ENCODE measurements around the gene SIGLEC8.
"Not testable (repeated sequence)": the region's sequence is repeated elsewhere in the genome, so short reads cannot be mapped to it uniquely, and the experiment has no call there.

SIGLEC8 gene

DNA sequence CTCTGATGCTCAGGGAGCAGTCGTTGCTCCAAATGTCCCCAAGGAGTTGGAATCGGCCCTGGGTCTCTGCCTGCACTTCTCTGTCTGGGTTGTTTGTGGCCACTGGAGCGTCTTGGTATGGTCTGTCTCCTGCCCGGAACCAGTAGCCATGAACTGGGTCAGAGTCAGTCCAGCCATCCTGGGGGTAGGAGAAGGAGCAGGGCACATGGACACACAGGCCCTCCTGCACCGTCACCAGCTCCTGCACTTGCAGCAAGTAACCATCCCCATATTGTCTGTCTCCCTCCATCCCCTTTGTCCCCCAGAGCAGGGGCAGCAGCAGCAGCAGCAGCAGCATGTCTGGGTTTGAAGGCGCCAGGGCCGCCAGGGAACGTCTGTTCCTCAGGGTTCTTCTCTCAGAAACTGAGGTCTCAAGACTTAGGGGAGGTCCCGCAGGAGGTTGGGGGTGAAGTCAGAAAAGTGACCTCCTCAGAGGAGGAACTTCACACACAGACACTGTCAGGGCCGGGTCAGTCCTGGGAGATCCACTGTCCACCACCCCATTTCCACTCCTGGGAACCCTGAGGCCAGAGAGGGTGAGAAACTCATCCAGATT, at the start of gene SIGLEC8:
Gene SIGLEC8 (minus strand): TSS at position 404 of the 595 bp plus-strand sequence. CDS start 67 bp downstream, at position 337.
- no peak for DNase-seq (ENCODE audit: low read depth in 2 of 2)

DNA sequence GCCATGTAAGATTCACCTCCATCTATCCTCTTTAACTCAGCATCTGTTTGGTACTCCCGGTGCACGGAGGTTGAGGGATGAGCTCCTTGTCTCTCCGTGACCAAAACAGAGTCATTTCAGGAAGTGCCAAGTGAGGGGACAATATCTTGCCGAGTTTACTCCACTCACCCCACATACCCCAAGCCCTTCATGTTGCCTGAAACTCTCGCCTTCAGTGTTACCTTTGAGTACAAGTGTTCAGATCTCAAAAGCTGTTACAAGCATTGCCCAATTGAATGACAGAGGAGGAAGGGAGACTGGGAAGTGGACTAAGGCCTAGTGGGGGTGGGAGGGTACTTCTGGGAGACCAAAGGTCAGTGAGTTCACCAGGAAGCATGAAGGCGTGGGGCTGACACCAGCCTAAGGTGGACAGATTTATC, 49.4 kb upstream of the SIGLEC8 start:
- DNase-seq (ENCODE audit: low read depth in 2 of 2), result no peak

DNA sequence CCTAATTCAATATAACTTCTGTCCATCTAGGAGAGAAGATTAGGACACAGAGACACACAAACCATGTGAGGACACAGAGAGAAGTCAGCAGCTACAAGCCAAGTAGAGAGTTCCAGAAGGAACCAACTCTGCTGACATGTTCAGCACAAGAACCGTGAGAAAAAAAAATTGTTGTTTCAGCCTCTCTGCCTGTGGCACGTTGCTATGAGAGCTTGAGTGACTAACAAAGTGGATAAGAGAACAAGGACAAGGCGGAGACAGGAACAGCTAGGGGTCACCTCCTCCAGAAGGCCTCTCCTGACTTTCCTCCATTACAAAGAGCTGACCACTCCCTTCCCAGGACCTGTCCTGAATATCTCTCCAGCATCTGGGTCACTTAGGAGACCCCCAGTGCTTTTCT, 48.9 kb upstream of the SIGLEC8 start:
- no peak for DNase-seq (ENCODE audit: low read depth in 2 of 2)

DNA sequence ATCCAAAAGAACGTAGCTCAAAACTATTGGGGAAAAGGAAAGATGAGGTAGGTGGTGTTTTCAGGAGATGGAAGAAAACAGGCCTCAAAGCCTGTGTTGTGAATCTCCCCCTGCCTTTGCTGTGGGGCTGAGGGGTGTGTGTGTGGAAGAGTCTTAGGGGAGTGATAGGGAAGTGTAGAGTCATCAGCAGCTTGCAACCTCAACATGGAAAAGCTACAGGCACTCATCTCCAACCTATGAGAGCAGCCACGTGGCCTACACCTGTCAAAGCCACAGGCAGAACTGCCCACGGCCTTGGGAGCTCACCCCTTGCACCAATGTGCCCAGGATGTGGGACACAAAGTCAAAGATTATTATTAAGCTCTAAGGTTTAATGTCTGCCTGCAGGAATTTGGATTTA, 47.6 kb upstream of the SIGLEC8 start:
- no peak for DNase-seq (ENCODE audit: low read depth in 2 of 2)

DNA sequence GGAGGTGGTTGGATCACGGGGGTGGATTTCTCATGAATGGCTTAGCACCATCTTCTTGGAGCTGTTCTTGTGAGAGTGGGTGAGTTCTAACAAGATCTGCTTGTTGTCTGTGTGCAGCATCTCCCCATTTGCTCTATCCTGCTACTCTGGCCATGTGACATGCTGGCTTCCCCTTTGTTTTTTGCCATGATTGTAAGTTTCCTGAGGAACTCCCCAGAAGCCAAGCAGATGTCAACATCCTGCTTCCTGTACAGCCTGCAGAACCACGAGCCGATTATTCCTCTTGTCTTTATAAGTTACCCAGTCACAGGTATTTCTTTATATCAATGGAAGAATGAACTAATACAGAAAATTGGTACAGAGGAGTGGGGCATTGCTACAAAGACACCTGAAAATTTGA, 45.6 kb upstream of the SIGLEC8 start:
- DNase-seq (ENCODE audit: low read depth in 2 of 2), result no peak

DNA sequence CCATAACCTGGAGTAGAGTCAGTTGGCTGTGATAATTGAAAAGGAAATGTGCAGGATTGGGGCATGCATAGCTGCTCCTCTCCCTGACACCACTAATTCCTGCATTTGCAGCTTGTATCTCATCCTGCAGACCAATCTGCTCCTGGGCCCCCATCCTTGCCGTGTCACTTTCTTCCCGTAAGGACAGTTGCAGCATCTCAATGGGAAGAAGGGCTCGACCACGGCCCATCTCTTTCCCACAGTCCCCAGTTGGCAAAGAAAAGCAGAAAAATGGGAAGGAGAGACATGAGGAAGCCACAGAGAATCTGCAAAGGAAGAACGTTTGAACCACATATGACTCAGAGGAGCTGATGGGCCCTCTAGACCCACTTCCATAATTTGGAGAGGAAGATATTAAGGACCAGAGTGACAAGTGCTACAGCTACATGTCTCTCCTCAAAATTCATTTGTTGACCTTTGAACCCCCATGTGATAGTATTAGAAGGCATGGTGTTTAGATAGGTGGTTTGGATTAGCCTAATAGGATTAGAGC, 45.1 kb upstream of the SIGLEC8 start:
- no peak for DNase-seq (ENCODE audit: low read depth in 2 of 2)

DNA sequence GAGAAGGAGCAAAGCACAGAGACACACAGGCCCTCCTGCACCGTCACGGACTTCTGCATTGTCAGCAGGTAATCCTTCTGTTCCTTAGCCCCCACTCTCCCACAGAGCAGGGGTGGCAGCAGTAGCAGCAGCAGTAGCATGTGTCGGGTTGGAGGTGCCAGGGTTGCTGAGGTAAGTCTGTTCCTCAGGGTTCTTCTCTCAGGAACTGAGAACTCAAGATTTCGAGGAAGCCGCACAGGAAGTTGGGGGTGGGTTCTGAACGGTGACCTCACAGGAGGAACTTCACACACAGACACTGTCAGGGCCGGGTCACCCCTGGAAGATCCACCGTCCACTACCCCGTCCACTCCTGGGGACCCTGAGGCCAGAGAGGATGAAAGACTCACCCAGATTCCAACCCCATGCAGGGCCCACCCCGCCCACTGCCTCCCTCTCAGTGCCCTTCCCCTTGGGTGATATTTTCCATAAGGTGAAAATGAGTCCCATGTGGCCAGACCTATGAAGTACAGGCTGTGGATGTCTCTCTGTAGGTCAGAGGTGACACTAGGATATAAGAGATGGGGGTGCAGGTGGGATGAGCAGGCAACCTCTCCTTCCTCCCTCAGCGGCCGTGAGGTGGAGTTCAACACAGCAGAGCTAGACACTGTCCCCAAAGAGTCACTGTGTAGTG, 43.5 kb upstream of the SIGLEC8 start, which contains the start of gene SIGLEC12:
Gene SIGLEC12 (minus strand): TSS at position 207 of the 670 bp plus-strand sequence. CDS start 67 bp downstream, at position 140.
- DNase-seq (ENCODE audit: low read depth in 2 of 2), result no peak

DNA sequence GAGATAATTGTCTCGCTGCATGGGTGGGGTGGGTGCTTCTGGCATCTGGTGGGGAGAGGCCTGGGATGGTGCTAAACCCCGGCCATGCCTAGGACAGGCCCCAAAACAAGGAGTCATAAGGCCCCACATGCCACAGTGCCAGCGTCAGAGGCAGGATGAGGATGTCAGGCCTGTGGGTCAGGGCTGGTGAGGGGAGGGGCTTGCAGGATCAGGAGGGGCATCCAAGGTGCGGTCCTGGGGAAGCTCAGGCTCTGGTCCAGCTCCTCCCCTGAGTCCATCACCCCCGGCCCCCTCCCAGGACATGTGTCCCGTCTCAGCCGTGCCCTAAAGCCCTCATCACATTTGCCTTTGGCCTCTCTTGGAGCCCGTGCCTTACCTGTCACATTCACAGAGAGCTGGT, 42.7 kb upstream of the SIGLEC8 start:
- not testable (repeated sequence) for DNase-seq (ENCODE audit: low read depth in 2 of 2)

DNA sequence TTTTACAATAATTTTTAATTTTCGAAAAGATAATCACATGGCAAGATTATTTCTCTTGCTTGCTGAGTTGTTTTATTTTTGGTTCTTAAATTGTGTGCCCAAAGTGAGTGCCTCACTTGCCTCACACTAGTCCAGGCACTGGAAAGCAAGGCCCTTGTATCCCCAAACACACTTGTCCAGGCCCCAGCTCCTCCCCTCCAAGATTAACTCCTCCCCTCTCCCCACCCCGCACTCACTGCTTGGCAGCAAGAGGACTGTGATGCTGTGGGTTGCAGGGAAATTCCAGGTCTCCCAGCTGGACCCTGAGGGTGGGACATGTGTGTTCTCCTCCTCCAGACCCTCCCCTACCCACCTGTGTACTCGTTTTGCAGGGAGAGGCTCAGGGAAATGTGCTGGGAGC, 39.4 kb upstream of the SIGLEC8 start:
- no peak for DNase-seq (ENCODE audit: low read depth in 2 of 2)

DNA sequence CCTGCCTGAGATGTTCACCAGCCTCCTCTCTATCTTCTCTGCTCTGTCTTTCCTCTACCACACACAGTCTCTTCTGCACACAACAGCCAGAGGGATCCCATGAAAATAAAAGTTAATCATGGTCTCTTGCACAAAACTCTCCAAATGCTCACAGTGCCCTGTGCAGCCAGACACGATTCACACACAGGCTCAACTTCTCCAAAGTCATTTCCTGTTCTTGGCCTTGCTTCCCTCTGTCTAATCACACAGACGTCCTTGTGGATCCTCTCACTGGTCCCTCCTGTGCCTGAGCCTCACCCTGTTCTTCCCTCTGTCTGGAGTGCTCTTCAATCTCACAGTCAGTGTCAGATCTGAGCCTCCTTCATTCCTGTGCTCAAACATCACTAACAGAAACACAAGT, 35.5 kb upstream of the SIGLEC8 start:
- no peak for DNase-seq (ENCODE audit: low read depth in 2 of 2)

DNA sequence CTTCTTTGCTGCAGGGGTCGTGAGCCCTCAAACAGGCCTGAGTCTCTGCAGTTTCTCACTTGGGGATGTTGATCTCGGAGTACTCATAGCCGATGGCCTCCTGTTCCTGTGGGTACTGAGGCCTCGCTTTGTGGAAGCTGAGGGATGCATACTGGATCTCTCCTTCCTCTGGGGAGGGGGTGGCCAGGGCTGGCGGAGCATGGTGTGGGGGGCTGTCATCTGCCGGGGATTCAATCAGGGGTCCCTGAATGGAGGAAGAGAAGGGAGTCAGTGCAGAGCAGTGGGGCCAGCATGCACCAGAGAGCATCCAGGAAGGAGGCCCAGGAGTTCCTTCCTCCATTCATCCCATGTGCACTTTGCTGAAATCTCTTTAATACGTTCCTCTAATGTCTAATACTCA, 33.3 kb upstream of the SIGLEC8 start:
- no peak for DNase-seq (ENCODE audit: low read depth in 2 of 2)

DNA sequence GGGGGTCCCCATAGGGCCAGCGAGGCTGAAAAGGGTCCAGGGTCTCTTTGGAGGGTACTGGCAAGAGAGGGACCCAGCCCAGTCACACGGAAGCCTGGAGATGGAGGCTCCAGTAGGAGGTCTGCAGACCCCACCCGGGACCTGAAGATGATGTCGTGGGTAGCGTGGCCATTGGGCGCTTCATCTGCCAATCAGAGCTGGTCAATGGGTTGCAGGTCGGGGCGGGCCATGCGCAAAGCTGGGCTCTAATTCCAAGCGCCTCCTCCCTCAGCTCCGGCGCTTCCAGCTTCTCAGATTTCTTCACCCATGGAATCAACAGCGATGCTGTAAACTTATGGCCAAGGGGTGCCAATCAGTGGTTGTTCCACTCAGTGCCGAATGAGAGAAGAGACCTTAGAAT, 32.4 kb upstream of the SIGLEC8 start:
- no peak for DNase-seq (ENCODE audit: low read depth in 2 of 2)

DNA sequence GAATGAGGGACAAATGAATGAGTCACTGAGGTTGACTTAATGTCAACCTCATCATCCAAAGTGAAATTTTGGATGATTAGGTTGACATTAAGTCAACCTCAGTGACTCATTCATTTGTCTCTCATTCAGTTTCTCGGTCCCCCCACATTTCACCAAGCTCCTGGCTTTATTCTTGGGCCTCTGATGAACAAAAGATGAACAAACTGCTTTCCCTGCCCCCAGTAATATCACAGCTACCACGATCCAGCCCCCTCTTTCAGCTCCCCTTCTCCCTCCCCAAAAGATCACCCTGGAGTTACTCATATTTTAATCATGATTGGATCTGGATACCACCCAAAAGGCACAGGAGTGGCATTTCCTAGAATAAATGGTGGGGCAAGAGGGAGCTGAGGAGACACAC, 30.9 kb upstream of the SIGLEC8 start:
- DNase-seq (ENCODE audit: low read depth in 2 of 2), result no peak

DNA sequence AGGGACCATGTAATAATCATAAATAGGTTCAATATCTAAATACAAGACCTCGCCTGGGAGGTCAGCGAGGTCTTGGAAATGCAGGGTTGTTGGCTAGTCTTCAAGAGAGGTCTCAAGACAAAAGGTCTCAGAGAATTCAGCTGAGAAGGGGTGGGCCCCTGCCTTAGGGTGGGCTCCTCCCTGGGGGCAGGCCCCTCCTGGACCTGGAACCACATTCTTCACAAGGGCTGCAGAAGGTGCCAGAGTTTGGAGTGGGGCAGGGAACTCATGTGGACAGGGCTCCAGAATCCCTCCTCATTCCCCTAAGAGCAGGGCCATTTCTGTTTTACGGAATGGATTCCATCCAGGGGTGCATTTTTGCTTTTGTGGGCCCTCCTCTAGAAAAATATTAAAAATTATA, 30.2 kb upstream of the SIGLEC8 start:
- no peak for DNase-seq (ENCODE audit: low read depth in 2 of 2)

DNA sequence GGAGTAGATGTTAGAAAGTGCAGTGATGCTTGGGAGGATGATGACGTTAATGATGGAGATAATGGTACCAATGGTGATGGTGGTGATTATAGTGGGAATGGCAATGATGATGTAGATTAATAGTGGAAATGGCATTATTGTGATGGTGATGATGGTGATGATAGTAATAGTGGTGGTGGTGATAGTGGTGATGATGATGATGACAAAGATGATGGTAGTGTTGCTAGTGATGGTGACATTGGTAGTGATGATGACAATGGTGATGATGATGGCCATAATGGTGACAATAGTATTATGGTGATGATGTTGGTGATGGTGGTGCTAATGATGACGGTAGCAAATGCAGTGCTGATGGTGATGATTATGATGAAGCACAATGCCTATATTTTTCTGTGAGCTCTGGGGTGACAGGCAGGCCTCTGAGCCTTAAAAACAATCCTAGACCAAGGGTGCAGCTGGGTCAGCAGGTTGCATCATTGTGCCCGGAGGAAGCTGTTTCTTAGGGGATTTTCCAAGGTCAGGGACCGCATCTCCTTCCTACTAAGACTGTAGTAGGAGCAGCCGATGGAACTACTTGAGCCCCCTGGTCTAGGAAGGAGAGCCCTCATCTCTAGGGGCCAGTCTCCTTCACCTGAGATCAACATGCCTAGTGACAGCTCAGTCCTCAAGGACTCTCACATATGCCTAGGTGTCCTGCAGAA, 27.9 kb upstream of the SIGLEC8 start:
- DNase-seq (ENCODE audit: low read depth in 2 of 2), result no peak

DNA sequence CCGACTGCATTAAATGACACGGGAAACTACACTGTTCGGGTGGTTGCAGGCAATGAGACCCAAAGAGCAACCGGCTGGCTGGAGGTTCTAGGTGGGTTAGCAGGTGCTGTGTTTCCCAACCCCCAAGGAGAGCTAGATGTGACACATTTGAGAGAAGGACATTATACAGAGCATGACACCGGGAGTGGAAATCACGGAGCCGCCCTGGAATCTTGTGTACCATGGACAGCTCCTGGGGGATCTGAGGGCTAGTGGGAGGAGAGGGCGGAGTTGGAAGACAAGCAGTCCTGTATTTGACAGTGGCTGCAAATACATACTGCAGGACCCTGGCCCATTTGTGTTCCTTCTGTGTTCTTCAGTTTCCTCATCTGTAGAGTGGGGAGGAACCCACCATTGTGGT, 22.3 kb upstream of the SIGLEC8 start:
- no peak for DNase-seq (ENCODE audit: low read depth in 2 of 2)

DNA sequence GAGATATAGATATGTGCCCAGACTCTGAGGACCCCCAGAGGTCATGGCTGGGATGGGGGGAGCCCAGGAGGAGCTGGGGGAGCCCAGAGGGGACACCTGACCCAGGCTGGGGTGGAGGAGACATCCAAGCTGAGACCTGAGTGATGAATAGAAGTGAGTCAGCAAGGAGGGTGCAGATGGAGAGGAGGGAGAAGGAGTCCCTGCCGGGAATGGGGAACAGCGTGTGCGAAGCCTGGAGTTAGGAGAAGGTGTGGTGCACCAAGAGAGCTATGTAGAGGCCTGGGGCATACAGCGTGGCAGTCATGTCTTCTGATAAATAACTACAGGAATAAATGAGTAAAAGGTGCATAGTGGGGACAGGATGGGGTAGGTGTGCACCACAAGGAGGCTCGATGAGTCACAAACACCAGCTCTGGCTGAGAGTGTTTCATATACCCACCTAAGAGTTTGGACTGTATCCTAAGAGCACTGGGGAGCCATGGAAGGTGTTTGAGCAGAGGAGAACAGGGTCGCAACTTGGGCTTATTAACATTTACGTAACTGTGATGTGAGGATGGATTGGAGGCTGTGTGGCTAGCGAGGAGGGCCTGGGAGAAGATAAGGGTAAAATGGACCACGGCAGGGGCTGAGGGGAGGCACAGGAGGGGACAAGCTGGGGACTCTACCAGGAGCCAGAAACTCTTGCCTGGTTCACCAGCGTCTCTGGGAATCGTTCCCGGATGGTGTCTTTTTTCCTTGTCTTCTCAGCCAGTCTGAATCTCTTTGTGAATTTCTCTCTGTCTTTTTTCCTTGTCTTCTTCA, 21.5 kb upstream of the SIGLEC8 start:
- DNase-seq (ENCODE audit: low read depth in 2 of 2), result no peak

DNA sequence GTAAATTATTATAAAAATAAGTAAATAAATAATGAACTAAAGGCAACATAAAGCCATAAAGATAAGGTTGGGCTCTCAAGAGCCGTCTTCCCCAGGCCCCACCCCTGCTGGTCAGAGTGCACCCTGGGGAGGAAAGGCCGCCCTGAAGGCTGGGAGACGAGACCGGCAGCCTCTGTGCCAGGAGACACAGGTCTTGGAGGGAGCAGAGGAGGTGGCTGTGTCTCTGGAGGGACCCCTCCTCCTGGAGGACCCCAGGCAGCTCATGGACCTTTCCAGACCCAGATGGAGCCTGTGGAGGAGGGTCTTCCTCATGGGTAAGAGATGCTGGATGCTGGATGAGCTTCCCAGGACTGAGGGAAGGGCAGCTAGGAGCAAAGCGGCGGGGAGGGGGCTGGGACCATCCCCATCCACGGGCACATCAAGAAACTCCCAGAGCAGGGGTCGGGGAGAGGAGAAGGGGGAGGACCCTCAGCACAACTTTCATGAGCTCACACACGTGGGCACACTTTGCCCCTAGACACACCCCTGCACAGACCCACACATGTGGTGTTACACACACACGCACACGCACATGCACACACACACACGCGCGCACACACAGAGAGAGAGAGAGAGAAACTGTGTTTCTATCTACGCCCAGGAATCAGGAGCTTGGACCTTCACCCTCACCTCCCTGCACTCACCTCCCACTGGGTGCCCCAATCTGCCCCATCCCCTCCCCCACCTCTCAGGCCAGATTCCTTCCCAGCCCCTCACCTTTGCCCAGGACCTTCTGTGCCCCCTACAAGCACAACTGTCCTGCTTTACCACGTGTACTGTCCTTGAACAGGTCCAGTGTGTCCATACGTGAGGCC, 20.4 kb upstream of the SIGLEC8 start, which contains the start of gene CEACAM18:
Gene CEACAM18 (plus strand): TSS at position 159 of the 854 bp plus-strand sequence.
- DNase-seq (ENCODE audit: low read depth in 2 of 2), result no peak

DNA sequence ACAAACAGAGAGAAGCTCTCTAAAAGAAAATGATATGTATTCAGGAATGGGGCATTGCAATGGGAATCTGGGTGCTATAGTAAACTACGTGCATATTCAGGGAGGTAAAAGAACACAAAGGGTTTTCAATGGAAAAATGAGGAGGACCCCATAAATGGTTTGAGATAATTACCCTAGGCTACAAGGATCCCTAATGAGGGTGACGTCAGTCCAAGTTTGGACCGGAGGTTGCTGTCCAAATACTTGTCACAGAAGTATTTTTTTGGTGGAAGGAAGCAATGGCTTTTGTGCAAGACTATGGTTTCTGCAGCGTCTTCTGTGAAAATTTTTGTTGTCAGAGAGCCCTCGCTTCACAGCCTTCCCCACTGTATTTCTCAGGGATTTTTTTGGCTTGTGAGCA, 19.1 kb upstream of the SIGLEC8 start:
- DNase-seq (ENCODE audit: low read depth in 2 of 2), result no peak

DNA sequence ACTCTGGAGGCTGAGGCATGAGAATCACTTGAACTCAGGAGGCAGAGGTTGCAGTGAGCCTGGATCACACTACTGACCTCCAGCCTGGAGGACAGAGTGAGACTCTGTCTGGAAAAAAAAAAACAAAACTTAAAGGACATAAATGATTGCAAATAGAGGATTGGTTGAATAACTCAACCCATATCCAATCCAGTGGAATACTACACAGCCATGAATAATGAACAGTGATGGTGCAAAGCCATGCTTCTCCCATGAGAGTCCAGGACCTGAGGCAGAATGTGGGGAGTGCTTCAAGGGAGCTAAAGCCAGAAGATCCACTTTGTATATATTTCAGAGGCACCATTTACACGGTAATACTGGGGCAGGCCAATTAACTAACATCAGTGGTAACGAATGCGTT, 17.9 kb upstream of the SIGLEC8 start:
- no peak for DNase-seq (ENCODE audit: low read depth in 2 of 2)
